ENCODE measurements around the gene EPS8.
"Not testable (repeated sequence)": the region's sequence is repeated elsewhere in the genome, so short reads cannot be mapped to it uniquely, and the experiment has no call there.

EPS8 gene

DNA sequence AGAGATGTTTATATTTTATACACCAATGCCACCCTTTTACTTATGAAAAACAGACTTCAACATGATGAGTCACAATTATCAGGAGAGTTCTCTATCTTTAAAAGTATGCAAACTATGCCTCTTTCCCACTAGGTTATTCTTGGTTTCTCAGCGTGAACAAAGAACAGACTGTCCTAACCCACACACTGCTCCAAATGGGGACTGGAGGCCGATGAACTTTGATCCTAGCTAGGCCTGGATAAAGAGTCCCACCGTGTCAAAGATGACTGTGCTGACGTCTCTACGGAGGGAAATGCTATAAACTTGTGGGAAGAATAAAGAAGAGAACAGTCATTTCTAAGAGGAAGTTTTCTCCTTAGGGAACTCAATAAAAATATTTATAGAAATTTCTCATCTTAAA is 160.1 kb downstream of the EPS8 start:
- Mint-ChIP-seq H3K27me3 (no peaks in the 10 kb centered on the region), H3K36me3 (ENCODE audit: low read depth) (no peaks in the 10 kb centered on the region), H3K4me3 (no peak overlapping the region), H3K27ac (no peak overlapping the region), H3K9me3 (no peaks in the 10 kb centered on the region), H3K4me1 (no peaks in the 10 kb centered on the region)
- no peak for DNase-seq
- no peak for ATAC-seq

DNA sequence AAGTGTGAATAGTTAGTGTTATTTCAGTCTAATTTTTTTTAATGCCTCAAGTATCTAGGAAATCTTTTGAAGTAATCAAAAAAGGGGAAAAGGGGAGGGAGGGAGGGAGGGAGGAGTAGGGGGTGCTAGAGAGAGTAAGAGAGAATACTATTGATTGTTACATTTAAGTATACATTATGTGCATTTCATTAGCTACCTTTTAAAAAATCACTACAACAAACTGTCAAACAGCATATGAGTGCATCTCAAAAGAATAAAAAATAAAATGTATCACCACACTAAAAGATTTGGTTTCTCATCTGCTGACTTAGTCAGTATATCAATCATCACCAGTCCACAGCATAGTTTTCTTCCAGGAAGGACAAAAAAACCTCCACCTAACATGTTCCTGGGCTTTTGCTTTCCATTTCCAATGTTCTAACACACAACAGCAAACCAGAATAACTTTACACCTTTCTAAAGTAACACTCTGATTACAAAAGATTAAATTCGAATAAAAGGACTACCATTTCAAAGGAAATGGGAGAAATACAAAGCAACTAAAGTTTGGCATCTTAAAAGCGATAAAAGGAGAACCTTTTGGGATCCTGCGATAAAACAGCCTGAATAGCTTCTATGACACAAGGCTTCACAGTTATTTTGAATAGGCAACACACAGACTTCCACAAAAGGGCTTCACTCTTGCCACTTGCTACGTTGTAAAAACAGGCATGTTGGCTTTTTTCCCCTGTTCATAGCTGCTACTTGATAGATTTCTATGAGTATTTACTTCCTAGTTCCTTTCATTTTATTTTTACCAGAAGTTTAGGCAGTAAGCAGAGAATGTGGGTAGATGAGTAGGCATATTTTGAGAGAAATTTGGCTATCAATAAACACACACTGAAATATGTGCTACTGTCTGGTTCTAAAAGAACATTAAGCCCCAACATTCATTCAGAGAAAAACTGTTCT is 160.9 kb downstream of the EPS8 start:
- H3K4me1 Mint-ChIP-seq, result no peaks in the 10 kb centered on the region
- H3K27ac Mint-ChIP-seq, result no peak overlapping the region
- H3K27me3 Mint-ChIP-seq, result no peaks in the 10 kb centered on the region
- H3K9me3 Mint-ChIP-seq, result no peaks in the 10 kb centered on the region
- no peak overlapping the region for H3K4me3 Mint-ChIP-seq
- no peaks in the 10 kb centered on the region for H3K36me3 Mint-ChIP-seq (ENCODE audit: low read depth)
- ATAC-seq, result no peak
- DNase-seq, result no peak

DNA sequence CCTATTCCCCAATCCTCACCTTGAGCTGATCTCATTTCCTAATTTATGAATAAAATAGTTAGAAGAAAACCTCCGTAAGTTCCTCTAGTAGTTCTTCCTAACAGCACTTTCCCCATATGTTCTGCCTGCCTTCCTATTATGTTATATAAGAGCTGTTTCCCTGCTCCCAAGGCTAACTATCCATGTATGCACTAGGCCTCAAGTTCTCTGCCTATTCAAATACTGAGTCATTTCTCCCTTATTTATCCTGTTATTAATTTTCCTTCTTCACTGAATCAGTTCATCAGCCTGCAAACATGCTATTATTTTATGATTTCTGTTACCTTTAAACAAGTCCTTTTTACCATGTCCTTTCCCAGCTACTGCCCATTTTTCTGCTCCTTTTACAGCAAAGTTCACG is 164.1 kb downstream of the EPS8 start:
- DNase-seq (no peak), ATAC-seq (no peak)
- no peaks in the 10 kb centered on the region for H3K27me3 Mint-ChIP-seq
- no peaks in the 10 kb centered on the region for H3K36me3 Mint-ChIP-seq (ENCODE audit: low read depth)
- no peaks in the 10 kb centered on the region for H3K4me1 Mint-ChIP-seq
- no peak overlapping the region for H3K4me3 Mint-ChIP-seq
- H3K9me3 Mint-ChIP-seq, result no peaks in the 10 kb centered on the region
- no peak overlapping the region for H3K27ac Mint-ChIP-seq

- ATAC-seq (no peak), DNase-seq (no peak)
- Mint-ChIP-seq H3K4me1 (no peaks in the 10 kb centered on the region), H3K9me3 (peaks cover 5% of the 10 kb centered on the region), H3K27ac (no peak overlapping the region), H3K4me3 (no peak overlapping the region), H3K36me3 (ENCODE audit: low read depth) (no peaks in the 10 kb centered on the region), H3K27me3 (peaks cover 2% of the 10 kb centered on the region)
These were observed 168.2 kb downstream of the EPS8 start for GRCh38 chr12:15620741-15621539.

- not testable (repeated sequence) for H3K36me3 Mint-ChIP-seq (ENCODE audit: low read depth); H3K4me3 Mint-ChIP-seq; H3K27ac Mint-ChIP-seq; DNase-seq; ATAC-seq; H3K27me3 Mint-ChIP-seq; H3K4me1 Mint-ChIP-seq
- peaks cover 13% of the 10 kb centered on the region for H3K9me3 Mint-ChIP-seq
These were observed 172.7 kb downstream of the EPS8 start for GRCh38 chr12:15616495-15616894.

DNA sequence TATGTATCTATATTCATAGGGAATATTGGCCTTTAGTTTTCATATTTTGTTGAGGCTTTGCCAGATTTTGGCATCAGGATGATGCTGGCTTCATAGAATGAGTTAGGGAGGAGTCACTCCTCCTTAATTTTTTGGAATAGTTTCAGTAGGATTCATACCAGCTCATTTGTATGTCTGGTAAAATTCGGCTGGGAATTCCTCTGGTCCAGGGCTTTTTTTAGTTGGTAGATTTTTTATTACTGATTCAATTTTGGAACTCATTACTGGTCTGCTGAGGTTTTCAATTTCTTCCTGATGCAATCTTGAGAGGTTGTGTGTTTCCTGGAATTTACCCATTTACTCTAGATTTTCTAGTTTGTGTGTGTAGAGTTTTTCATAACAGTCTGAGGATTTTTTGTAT is 175.2 kb downstream of the EPS8 start:
- H3K36me3 Mint-ChIP-seq (ENCODE audit: low read depth), result no peaks in the 10 kb centered on the region
- no peak for ATAC-seq
- H3K27ac Mint-ChIP-seq, result no peak overlapping the region
- no peak overlapping the region for H3K4me3 Mint-ChIP-seq
- peaks cover 2% of the 10 kb centered on the region for H3K27me3 Mint-ChIP-seq
- no peaks in the 10 kb centered on the region for H3K4me1 Mint-ChIP-seq
- H3K9me3 Mint-ChIP-seq, result peaks cover 13% of the 10 kb centered on the region
- DNase-seq, result no peak

- no peak overlapping the region for H3K27ac Mint-ChIP-seq
- H3K4me3 Mint-ChIP-seq, result no peak overlapping the region
- DNase-seq (no peak), ATAC-seq (no peak)
- H3K9me3 Mint-ChIP-seq, result peaks cover 8% of the 10 kb centered on the region
- no peaks in the 10 kb centered on the region for H3K4me1 Mint-ChIP-seq
- H3K27me3 Mint-ChIP-seq, result peaks cover 3% of the 10 kb centered on the region
- no peaks in the 10 kb centered on the region for H3K36me3 Mint-ChIP-seq (ENCODE audit: low read depth)
These were observed 180.2 kb downstream of the EPS8 start for GRCh38 chr12:15608941-15609340.

GRCh38 chr12:15608406-15608805 is 180.8 kb downstream of the EPS8 start:
- Mint-ChIP-seq H3K27me3 (peaks cover 3% of the 10 kb centered on the region), H3K27ac (no peak overlapping the region), H3K9me3 (peaks cover 6% of the 10 kb centered on the region), H3K36me3 (ENCODE audit: low read depth) (no peaks in the 10 kb centered on the region), H3K4me3 (no peak overlapping the region), H3K4me1 (no peaks in the 10 kb centered on the region)
- no peak for DNase-seq
- no peak for ATAC-seq

DNA sequence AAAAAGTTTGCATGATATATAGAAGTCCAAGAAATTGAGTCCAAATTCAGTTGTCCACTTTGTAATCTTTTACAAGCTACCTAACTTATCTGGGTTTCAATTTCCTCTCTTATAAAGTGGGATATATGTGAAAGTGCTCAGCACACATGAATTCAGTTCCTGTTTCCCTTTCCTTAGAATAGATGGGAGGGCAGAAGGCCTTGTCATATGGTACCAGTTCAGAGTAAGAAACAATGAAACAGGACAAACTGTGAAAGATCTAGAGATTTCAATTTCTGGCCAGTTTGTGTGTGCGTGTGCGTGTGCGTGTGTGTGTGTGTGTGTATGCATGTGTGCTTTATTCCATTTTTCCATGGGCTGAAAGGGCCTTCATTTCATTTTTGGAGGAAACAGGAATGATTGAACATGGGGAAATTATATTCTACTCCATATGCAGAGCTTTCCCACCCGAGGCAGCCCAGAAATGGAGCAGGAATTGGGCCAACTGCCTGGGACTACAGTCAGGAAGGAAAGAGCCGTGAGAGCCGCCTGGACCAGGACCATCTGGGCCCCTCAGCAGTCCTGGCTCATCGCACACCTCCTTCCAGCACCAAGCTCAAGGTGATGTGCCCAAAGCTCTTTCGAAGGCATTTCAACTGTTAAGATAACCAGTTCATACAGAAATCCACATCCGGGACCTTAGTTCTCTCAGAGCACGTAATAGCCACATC is 183.2 kb downstream of the EPS8 start:
- DNase-seq (no peak), ATAC-seq (no peak)
- Mint-ChIP-seq H3K36me3 (ENCODE audit: low read depth) (no peaks in the 10 kb centered on the region), H3K9me3 (no peaks in the 10 kb centered on the region), H3K4me1 (no peaks in the 10 kb centered on the region), H3K27ac (no peak overlapping the region), H3K27me3 (peaks cover 3% of the 10 kb centered on the region), H3K4me3 (no peak overlapping the region)

GRCh38 chr12:15603474-15604085 is 185.6 kb downstream of the EPS8 start:
- H3K4me3 Mint-ChIP-seq, result no peak overlapping the region
- no peak overlapping the region for H3K27ac Mint-ChIP-seq
- peaks cover 3% of the 10 kb centered on the region for H3K27me3 Mint-ChIP-seq
- peaks cover 2% of the 10 kb centered on the region for H3K4me1 Mint-ChIP-seq
- H3K9me3 Mint-ChIP-seq, result no peaks in the 10 kb centered on the region
- no peaks in the 10 kb centered on the region for H3K36me3 Mint-ChIP-seq (ENCODE audit: low read depth)
- DNase-seq (no peak), ATAC-seq (no peak)

DNA sequence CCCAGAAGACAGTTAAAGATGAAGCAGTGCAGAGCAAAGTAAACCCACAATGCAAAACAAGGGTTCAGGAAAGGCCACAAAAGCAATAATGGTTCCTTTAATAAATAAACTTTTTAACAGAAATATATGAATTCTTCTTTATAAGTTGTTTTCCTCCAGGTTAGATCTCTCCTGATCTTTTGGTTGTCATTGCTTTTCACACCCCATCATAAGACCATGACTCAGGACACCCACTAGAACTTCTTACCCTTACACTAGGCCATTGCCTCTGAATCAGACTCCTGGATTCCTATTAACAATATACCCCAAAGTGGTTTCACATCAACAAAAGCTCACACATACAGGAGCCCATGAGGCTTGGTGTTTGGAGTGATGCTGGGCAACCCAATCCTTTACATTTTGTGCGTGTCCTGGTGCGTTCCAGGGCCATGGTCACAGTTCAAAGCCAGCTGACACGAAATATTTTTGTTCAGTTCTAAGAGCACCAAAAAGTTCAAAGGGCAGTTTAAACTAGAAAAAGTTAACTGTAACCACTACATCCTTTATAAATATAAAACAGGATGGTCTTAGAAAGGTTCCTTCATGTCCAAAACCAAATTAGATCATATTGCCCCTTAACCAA is 187.0 kb downstream of the EPS8 start:
- ATAC-seq (peak; percentile 38), DNase-seq (no peak)
- Mint-ChIP-seq H3K27me3 (peaks cover 3% of the 10 kb centered on the region), H3K4me1 (peaks cover 2% of the 10 kb centered on the region), H3K9me3 (no peaks in the 10 kb centered on the region), H3K27ac (no peak overlapping the region), H3K4me3 (no peak overlapping the region), H3K36me3 (ENCODE audit: low read depth) (no peaks in the 10 kb centered on the region)

- no peak overlapping the region for H3K4me3 Mint-ChIP-seq
- H3K27ac Mint-ChIP-seq, result no peak overlapping the region
- no peaks in the 10 kb centered on the region for H3K9me3 Mint-ChIP-seq
- ATAC-seq (peak; percentile 60), DNase-seq (no peak)
- H3K27me3 Mint-ChIP-seq, result no peaks in the 10 kb centered on the region
- H3K4me1 Mint-ChIP-seq, result peaks cover 2% of the 10 kb centered on the region
- H3K36me3 Mint-ChIP-seq (ENCODE audit: low read depth), result no peaks in the 10 kb centered on the region
These were observed 187.9 kb downstream of the EPS8 start for GRCh38 chr12:15601210-15601800.

DNA sequence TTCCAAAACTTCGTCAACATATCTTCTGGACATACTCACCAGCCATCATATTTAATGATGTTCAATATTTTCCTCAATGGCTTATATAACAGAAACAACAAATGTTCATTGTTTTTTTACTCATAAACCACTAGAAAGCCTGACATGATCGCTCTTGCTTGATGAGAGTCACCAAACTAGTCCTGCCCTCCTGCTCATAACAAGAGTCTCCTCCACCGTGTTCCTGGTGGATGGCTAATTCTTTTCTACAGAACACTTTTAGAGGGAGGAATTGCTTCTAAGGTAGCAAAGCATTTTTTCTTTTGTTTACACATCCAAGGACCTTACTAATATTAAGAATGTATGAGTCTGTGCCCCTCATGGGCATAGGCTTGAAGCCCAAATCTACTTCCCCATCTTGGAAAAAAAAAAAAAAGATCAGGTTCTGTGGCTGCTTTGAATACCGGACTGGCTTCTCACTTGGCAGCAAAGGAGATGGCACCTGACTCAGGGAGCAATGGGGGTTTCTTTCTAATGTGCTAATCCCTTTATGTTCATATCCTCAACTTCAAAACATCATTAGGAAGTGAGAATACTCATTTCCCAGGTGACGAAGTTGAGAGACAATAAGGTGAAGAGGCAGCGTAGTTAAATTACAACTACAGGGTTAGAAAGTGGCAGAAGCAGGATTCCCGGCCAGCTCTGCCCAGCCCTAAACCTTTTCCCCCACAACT is 188.8 kb downstream of the EPS8 start:
- ATAC-seq, result no peak
- no peak for DNase-seq

More for the DNA sequence above, 188.8 kb downstream of the EPS8 start:
- H3K27me3 Mint-ChIP-seq, result no peaks in the 10 kb centered on the region
- H3K4me3 Mint-ChIP-seq, result no peak overlapping the region
- H3K9me3 Mint-ChIP-seq, result no peaks in the 10 kb centered on the region
- H3K36me3 Mint-ChIP-seq (ENCODE audit: low read depth), result no peaks in the 10 kb centered on the region
- H3K27ac Mint-ChIP-seq, result no peak overlapping the region
- H3K4me1 Mint-ChIP-seq, result peaks cover 2% of the 10 kb centered on the region
